ENCODE measurements around the gene SPRY1.

DNA sequence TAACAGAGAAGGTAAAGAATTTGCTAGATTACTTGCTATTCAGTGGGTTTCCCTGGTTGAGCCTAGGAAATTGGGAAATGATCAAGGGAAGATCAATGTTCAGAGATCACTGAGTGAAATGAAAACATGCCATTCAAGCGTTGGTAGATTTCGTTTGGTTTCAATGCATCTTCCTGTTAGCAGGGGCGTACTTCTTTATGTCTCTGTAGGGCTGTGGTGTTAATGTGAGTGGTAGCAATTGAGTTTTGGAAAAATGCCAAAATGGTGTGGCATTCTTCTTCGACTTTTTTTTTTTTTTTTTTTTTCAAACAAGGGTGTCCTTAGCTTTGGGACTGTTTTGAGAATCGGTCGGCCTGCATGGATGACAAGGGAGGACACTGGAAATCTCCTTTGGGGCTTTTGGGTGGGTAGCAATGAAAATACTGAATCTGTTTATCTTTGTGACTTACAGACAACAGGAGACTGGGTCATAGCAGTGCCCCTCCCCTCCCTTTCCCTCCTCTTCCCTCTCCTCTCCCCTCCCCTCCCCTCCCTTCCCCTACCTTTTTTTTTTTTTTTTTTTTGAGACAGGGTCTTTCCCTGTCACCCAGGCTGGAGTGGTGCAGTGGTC lies 50.4 kb downstream of the SPRY1 start:
- TF ChIP-seq, protein P1, sequence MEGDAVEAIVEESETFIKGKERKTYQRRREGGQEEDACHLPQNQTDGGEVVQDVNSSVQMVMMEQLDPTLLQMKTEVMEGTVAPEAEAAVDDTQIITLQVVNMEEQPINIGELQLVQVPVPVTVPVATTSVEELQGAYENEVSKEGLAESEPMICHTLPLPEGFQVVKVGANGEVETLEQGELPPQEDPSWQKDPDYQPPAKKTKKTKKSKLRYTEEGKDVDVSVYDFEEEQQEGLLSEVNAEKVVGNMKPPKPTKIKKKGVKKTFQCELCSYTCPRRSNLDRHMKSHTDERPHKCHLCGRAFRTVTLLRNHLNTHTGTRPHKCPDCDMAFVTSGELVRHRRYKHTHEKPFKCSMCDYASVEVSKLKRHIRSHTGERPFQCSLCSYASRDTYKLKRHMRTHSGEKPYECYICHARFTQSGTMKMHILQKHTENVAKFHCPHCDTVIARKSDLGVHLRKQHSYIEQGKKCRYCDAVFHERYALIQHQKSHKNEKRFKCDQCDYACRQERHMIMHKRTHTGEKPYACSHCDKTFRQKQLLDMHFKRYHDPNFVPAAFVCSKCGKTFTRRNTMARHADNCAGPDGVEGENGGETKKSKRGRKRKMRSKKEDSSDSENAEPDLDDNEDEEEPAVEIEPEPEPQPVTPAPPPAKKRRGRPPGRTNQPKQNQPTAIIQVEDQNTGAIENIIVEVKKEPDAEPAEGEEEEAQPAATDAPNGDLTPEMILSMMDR (conservative IDR thresholded peaks at IDR 0.05; ENCODE audit: low read length): no peak
- TF ChIP-seq EZH2phosphoT487 (IDR thresholded peaks at IDR 0.05; ENCODE audit: borderline replicate concordance, low read depth, low read length): no peak

All from OCI-LY7 (cell line).